LNCaP clone FGC (cell line): ENCODE data around the gene KIRREL3.

Experiments used
- DNase-seq: peaks from one replicate; pipeline ENCODE4 v3.0.0-alpha.2; 2011; ENCODE audit warnings: low read depth
- H3K4me3 ChIP-seq: 2 replicates; pipeline ENCODE4 v1.5.1; 2011; ENCODE audit warnings: mild to moderate bottlenecking, low read depth, low read length, control low read depth
- CTCF ChIP-seq: IDR thresholded peaks from 2 replicates; pipeline ENCODE4 v1.5.1; 2012; ENCODE audit warnings: mild to moderate bottlenecking; ENCODE audit not compliant: control insufficient read depth, insufficient read depth; ENCODE audit errors: extremely low read depth

The KIRREL3 gene

GRCh38 chr11:126518972-126519690 is 481.4 kb downstream of the KIRREL3 start:
- no peak for TF ChIP-seq CTCF
- no peak overlapping the region for H3K4me3 ChIP-seq

GRCh38 chr11:126518071-126518971 is 482.2 kb downstream of the KIRREL3 start:
- DNase-seq, result no peak
- TF ChIP-seq CTCF, result no peak
- H3K4me3 ChIP-seq, result no peak overlapping the region

More at GRCh38 chr11:126518972-126519690, 481.4 kb downstream of the KIRREL3 start:
- no peak for DNase-seq

GRCh38 chr11:126515501-126515900 is 485.1 kb downstream of the KIRREL3 start:
- TF ChIP-seq CTCF, result no peak
- H3K4me3 ChIP-seq, result no peak overlapping the region
- DNase-seq, result no peak

GRCh38 chr11:126514061-126514693 is 486.4 kb downstream of the KIRREL3 start:
- TF ChIP-seq CTCF, result no peak
- no peak for DNase-seq

GRCh38 chr11:126512741-126513715 is 487.5 kb downstream of the KIRREL3 start:
- no peak for DNase-seq
- no peak overlapping the region for H3K4me3 ChIP-seq
- no peak for TF ChIP-seq CTCF

More at GRCh38 chr11:126514061-126514693, 486.4 kb downstream of the KIRREL3 start:
- no peak overlapping the region for H3K4me3 ChIP-seq

- no peak for TF ChIP-seq CTCF
- DNase-seq, result no peak
- H3K4me3 ChIP-seq, result no peak overlapping the region
These were observed 488.3 kb downstream of the KIRREL3 start for GRCh38 chr11:126512251-126512650.
